ENCODE results near the gene ALAD.
A peak's percentile ranks its signal among the peaks of the same experiment; 100 is the strongest.
"Not testable (repeated sequence)": the region's sequence is repeated elsewhere in the genome, so short reads cannot be mapped to it uniquely, and the experiment has no call there.

ALAD gene

DNA sequence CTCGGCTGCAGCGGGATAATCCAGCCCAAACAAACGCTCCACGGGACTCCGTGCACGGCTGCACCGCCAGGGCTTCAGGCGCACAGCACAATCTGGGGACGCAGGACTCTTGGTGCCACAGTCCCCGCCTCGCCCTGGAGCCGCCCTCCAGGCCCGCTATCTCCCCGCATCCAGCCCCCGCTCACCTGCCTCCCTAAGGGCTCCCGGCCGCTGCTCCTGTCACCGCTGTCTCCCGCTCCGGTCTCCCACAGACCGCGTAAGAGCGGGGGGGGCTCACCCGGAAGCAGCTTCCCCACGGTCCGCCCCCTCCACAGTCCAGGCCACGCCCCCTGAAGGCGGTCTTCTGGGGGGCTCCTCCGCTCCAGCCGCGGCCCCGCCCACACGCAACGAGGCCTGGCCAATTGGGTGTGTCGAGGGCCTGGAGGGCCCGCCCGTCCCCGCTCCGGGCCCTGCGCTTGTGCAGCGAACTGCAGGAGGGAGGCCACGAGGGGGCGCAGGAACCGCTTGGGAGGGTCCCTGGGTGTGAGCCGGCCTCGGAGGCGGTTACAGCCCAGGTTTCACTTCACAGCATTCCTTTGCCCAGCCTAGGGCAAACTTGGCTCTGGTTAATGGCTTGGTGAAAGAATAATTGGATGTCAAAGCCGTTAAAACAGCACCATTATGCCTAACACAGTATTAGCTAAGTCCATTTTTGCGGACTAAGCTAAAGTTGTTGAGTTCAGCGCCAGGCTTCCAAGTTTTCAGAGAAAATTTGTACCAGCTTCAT is at the start of gene ALAD:
TSS of gene ALAD (minus strand) at position 258 of the 766 bp plus-strand sequence. CDS start 7,725 bp downstream, outside the sequence.
- DNase-seq: peak; percentile 95

DNA sequence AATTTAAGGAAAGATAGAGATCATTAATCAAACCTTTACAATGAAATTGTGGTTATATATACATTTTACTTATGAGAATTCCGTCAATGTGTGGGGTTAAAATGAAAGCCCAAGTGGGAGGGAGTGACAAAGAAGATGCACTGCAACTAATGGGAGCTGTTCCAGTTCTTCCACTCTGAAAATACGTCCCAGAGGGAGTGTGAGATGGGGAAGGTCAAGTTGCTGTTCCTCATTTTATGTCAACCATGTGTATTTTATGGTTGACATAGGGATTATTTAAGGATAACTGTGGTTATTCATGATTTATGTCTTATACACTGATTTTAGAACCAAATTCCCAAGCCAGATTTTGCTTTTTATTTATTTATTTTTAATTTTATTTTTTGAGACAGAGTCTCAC is 48.3 kb upstream of the ALAD start:
- no peak for DNase-seq

DNA sequence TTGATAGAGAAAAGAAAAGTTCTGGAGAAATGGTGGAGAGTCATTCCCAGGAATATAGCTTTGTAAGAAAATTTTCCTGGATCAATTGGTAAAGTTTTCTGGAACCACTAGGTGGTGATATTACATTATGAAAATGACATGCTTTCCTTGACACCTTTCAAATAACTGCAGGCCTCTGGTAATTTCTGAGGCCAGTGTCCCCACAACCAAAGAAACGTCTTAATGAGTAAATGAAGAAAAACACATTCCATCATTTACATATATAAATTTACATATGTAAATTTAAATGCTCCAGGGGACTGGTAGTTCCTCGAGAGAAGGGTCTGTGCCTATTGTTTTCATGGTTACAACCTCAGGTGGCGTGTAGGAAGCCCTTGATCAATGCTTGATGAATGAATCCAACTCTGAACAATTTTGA is 45.2 kb upstream of the ALAD start:
- DNase-seq: no peak

DNA sequence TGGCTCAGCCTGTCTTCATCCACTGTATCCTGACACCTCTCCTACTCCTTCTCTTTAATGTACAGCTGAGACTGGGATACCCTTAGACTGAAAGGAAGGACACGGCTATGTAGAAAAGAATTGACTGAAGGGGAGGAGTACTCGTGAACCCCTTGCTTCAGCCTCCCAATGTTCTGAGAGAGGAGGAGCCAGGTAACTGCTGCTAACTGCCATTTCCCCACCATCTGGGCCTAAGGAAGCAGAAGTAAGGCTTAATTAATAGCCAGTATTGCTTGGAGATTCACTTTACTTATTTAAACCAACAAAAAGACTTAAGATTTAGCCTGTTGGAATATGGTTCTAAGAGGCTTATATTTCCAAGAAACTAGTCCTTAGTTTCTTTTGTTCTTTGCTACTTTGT is 43.7 kb upstream of the ALAD start:
- no peak for DNase-seq

DNA sequence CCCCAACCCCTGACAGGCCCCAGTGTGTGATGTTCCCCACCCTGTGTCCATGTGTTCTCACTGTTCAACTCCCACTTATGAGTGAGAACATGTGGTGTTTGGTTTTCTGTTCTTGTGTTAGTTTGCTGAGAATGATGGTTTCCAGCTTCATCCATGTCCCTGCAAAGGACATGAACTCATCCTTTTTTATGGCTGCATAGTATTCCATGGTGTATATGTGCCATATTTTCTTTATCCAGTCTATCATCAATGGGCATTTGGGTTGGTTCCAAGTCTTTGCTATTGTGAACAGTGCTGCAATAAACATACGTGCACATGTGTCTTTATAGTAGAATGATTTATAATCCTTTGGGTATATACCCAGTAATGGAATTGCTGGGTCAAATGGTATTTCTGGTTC is 36.6 kb upstream of the ALAD start:
- DNase-seq: not testable (repeated sequence)

DNA sequence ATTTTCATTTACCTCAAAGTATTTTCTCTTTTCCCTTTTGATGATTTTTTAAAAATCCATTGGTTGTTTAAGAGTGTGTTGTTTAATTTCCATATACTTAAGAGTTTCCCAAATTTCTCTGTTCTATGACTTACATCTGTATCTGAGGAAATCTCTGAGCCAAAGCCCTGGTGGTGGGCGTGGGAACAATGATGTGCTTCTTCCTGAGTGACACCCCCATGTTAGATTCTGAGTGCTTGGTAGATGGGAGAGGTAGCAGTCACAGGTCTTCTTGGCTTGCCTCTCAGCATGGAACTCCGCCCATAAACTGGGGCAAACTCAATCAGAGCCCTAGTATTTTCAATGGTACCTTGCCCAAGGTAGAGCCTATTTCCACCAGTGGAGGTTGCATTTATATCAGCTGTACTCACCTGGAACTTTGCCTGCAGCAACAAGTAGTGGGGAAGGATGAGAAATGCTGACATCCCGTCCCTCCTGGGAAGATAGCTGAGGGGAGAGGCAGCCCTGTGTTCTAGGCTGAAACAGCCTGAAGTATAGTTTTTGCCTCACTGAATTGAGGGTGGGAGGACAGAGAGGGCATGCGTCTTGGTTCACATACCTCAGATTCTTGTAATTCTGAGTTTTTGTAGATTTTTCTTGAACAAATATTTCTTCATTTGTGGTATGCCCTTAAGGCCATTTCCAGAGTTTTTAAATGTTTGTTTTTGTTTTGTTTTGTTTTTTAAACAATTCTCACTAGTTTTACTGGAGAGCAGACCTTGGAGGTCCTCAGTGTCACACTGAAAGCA is 35.8 kb upstream of the ALAD start:
- DNase-seq: no peak

DNA sequence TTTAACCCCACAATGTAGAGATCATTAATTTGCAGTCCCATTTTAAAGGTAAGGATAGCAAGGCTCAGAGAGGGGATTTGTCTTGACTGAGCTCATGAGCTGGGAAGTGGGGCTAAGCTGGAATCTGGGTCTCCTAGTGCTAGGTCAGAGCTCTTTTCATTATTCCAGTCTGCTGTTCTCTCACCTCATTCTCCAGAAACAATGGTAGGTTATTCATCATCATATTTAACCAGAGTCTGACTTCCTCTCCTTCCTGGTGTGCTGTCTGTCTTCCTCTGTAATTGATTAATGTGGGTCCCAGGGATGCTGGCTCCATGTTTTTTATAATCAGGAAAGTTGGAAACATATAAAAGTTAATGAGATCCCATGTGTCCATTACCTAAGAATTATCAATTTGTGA is 30.1 kb upstream of the ALAD start:
- no peak for DNase-seq

DNA sequence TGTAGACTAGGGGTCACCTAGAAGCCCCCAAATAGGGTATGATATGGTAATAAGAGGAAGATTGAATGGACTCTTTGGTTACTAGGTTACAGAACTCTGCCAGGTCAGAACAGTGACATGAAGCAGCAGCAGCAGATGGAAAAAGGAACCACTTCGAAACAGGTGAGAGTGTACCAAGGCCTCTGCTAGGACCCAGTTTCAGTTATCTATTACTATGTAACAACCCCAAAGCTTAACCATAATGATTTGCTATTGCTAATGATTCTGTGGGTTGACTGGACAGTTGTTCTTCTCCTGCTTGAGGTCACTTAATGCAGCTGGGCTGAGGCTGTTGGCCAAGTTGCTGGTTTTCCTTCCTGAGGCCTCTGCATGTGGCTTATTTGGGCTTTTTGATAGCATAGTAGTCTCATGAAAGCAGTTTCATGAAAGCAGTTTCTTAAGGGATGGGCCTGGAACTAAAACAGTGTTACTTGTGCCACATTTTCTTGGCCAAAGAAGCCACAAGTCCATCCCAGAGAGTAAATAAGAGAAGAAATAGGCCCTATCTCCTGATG is 27.1 kb upstream of the ALAD start:
- no peak for DNase-seq

DNA sequence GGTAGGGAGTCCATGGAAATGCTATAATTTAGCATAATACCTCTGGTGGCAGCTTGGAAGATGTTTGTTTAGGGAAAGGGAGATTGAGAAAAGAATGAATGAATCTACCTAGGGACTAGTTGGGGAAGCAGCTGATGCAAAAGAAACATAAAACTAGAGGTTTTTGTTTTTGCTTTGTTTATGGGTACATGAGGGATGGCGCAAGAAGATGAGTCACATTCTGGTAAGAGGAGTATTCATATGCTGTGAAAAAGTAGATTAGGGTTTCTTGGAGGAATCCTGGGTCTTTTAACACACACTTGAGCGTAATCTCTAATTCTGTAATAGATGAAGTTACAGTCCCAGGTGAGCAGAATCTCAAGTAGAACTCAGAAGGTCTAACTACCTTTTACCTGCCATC is 26.5 kb upstream of the ALAD start:
- DNase-seq: no peak

DNA sequence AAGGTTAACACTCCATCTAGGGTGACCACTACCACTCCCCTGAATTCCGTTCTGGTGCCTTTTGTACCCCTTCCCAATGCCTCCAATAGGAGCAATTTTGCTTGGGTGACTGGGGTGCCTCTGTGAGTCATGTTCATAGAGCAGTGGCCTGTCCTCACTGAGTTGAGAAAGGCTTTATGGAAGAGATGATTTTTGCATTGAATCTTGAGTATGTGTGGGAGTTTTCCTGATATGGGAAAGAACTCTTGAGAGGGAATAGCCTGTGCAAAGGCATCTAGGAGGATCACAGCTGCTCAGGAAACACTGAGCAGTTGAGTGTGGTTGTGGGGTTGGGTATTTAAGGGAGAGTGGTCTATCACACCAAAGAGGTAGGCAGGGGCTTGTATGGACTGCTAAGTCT is 25.6 kb upstream of the ALAD start:
- DNase-seq: no peak

DNA sequence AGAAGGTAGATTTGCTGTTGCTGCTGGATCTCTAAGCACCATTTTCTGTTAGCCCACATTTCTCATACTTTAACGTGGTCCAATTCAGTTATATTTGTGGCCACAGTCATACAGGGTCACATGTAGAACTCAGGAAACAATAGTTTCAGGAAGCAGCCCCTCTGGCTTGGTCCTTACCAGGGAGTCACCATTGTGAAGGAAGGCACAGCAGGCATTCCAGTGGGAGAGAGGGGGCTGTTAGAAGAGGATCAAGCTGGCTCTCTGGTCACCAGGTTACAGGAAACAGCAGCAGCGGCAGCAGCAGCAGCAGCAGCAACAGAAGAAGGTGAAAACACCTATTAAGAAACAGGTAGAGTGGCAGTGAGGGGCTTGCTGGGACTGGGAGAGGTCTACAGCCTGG is 24.0 kb upstream of the ALAD start:
- DNase-seq: no peak

DNA sequence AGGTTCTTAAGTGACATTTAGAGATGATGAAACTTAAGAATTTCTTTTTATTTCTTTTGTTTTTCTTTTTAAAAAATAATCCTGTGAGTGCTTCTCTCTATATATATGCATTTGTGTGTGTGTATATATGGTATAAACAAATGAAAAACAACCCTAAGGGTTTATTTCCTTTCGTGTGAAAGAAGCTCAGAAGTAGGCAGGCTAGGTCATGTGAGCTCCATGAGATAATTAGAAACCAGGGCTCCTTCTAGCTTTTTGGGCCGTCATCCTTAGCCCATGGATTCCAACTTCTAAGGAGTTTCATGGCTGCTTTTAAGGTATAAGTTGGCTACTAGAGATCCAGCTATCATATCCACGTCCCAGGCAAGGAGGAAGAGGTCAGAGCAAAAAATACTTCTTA is 20.6 kb upstream of the ALAD start:
- no peak for DNase-seq

DNA sequence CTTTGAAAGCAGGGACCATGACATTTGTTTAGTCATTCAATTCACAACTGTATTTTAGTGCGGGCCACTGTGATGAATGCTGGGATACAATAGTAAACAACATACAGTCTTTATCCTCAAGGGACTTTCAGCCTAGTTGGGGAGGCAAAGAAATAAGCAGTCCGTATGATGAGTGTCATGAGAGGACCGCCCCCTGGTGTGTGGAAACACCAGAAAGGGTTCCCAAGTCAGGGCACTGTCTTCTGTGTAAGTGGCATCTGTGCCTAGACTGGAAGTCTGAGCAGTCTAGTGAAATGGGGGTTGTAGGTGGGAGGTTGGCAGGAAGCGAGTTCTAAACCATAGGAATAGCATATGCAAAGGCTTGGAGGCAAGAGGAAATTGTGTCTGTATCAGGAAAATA is 16.3 kb upstream of the ALAD start:
- DNase-seq: no peak

DNA sequence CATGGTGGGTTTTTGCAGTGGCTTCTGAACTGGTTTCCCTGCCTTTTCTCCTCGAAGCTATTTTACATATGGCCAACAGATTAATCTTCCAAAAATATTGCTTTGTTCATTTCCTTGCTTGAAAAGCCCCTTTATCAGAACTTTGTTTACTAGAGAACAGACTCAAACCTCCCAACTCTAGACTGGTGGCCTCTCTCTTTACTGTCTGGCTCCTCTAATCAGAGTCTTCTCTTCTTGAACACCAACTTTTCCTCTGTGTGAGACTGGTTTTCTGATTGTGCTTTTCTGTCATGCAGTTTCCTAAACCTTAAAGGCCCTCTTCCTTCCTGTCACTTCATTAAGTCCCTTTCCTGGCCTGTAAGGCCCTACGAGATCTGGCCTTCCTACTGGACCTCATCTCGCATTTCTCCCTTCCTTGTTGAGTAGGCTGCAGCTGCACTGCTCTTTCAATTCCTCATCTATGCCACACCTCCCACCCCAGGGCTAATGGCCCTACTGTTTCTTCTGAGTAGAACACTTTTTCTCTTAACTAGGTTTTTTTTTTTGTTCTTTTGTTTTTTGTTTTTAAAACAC is 15.2 kb upstream of the ALAD start:
- no peak for DNase-seq

DNA sequence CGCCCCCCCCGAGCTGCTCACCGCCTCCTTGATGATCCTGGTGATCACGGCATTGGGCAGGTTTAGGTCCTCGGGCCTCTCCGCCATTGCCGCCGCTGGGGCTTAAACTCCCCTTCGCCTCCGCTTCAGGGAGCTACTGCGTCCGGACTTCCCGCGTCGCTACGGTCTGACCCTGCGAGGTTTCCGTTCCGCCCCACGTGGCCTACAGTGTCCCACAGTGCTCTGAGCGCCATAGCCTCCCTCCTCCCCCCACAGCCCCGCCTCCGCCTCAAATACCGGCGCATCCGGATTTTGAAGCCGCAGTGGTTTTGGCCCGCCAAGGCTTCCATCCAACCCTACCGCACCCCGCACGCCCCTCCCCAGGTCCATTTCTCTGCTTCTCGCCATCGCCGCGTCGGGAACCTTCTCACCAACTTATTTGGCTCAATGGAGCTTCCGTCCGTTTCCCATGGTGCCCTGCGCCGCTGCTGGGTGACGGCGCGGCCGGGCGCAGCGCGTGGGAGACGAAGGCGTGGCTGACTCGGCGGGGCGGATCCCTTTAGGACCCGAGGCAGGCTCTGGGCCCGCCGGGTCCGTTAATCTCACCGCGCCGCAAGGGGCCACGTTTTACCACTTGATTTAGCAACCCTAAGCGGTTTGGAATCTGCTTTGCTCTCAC is 9.3 kb upstream of the ALAD start, which contains the start of the genes C9orf43 and POLE3:
TSS of gene C9orf43 (plus strand) at position 541 of the 658 bp plus-strand sequence. CDS start 2,747 bp downstream, outside the sequence.
TSS of gene POLE3 (minus strand) at position 469 of the 658 bp plus-strand sequence. CDS start at position 87, 382 bp downstream.
- DNase-seq: peak; percentile 94

DNA sequence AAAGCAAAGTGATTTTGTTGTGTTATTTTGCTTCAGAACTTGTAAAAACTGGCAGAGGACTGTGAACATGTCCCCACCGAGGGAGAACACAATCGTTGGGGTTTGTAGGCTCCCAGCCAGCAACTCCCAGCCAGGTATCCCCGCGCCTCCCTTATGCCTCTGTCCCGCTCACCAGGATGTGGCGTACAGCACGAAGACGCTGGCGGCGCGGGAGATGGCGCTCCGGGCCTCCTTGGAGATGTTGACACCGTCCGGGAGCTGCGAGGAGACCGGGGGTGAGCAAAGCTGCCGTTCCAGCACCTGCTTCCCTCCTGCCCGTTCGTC is 8.8 kb upstream of the ALAD start:
- DNase-seq: no peak

DNA sequence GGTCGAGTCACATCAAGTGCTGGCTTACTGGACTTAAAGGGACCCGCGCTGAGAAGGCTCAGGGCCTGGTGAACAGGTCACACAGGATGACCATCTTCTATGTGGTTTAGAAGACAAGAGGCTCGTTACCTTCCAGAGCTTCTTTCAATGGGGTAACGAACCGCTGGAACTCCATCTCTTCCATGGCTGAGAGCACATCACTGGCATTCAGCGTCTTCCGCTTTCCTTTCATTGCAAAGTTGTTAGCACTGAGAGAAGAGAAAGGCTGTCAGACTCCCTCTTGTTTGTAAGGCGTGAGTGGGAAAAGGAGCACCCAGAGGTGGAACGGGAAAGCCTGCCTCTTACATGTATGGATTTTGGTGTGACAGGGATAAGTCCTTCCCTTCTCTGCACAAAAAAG is 8.4 kb upstream of the ALAD start:
- no peak for DNase-seq

DNA sequence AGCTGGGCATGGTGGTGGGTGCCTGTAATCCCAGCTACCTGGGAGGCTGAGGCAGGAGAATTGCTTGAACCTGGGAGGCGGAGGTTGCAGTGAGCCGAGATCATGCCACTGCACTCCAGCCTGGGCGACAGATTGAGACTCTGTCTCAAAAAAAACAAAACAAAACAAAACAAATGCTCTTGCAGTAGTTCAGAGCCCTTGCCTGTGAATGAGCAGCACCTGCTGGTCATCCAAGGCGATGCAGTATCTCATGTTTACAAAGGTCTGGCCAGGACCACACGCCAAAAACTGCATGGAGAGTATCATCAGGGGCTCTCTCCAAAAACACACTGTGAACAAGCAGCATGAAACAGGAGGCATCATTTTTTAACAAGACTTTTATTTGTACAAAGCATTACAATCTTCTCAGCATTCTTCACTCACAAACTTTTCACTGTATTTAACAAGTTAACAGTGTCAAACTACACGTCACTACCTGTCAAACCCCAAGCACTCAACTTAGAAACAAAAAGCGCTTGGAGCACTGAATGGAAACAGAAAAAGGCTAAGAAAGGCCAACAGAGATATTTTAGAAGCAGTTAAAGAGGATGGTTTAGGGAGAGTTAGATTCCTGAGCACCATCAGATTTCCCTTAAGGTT is 5.9 kb upstream of the ALAD start:
- DNase-seq: peak; percentile 35

DNA sequence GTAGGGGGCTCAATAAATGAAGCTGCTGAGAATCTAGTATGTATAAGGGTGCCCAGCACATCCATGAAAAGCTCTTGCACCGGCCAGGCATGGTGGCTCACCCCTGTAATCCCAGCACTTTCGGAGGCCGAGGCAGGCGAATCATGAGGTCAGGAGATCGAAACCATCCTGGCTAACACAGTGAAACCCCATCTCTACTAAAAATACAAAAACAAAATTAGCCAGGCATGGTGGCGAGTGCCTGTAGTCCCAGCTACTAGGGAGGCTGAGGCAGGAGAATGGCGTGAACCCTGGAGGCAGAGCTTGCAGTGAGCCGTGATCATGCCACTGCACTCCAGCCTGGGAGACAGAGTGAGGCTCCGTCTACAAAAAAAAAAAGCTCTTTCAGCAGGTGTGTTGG is 5.3 kb upstream of the ALAD start:
- DNase-seq: not testable (repeated sequence)

DNA sequence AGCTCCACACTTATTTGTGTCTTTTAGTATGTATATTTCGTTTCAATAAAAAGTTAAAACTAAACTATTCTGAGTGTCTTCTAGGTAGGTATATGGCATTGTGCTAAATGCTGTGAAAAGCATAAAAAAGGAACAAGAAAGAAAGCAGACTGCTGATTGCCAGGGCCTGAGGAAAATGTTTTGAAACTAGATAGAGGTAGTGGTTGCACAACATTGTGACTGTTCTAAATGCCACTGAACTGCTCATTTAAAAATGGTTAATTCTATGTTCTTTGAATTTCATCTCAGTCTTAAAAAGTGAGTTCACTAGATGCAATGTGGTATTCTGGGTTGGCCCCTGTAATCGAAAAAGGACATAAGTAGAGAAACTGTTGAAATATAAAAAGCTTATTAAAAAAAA is 2.6 kb upstream of the ALAD start:
- DNase-seq: peak; percentile 90

DNA sequence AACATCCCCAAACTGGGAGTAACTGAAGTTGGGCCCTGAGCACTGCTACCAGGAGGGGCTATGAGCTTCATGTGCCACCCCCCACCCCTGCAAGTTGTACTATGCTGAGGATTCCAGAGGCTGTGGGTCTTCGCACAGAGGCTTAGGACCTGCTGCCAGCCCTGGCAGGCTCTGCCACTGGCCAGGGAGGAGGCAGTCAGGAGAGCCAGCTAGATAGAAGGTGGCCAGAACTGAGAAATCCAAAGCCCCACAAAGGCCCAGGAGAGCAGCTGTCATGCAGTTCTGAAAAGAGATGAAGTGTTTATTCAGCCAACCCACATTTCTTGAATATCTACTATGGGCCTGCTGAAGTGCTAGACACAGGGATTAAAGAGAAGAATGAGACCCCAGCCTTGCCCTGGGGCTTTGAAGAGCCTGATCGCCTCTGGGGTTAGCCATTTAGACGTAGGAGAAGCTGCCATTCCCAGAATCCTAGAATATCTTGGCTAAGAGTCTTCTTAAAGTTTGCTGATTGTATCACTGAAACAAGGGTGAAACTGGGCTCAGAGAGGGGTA is 1.4 kb downstream of the ALAD start:
- DNase-seq: no peak

DNA sequence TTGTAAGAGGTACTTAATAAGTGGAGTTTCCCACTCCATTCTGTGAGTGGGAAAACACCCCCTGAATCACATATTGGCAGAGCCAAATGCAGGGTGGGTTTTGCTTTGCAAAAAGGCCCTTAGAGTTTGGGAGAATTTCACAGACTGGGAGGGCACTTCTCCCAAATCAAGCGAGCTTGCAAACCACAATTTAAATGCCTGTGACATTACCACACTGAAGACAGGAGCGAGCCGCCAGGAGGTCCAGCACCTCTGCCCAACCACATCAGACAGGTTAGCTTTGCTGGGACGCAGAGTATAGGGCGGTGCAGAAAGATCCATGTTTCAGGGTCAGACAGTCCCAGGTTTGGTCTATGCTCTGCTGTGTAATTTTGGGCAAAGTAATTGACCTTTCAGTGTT is 2.3 kb downstream of the ALAD start:
- no peak for DNase-seq
